Activated CD8-positive, alpha-beta memory T cell treated with anti-CD3 and anti-CD28 coated beads for 1 hour (primary cell): ENCODE data around the gene RAB33B.
"Not testable (repeated sequence)": the region's sequence is repeated elsewhere in the genome, so short reads cannot be mapped to it uniquely, and the experiment has no call there.

Experiments
- DNase-seq, 2 donors: peaks; one replicate each; pipeline ENCODE4 v3.0.0-alpha.2; 2020; ENCODE audit warnings: low read depth in 1 of 2; ENCODE audit errors: extremely low read depth in 1 of 2

The RAB33B gene

DNA sequence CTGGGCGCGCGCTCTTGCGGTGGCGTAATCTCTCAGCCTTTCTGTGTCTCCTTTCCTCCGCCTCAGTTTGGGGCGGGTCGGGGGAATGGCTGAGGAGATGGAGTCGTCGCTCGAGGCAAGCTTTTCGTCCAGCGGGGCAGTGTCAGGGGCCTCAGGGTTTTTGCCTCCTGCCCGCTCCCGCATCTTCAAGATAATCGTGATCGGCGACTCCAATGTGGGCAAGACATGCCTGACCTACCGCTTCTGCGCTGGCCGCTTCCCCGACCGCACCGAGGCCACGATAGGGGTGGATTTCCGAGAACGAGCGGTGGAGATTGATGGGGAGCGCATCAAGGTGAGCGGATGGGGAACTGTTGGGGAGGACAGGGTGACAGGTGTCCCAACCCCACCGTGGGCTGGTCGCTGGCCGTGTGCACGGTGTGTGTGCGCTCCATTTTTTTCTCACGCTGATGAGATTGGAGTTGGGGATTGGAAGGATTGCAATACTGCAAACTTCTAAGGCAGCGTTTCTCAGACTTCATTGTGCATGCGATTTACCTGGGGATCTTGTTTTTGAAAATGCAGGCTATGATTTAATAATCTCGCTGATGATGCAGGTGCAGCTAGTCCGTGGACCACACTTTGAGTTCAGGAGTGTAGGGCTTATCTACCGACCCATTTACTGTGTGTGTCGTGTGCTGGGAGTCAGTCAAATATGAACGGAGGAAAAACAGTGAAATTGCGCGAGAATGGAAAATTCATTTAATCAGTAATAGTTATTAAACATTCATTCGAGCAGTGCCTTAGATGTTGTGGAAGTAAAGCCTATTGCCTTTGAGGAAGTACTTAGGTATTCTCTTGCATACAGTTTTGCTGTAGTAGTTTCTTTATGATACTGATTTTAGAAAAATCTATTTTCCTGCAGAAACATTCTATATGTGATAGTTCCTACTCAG, at the start of gene RAB33B:
TSS of gene RAB33B (plus strand) at position 11 of the 935 bp plus-strand sequence. CDS start at position 86, 75 bp downstream.
- DNase-seq, result no peak

- DNase-seq, result no peak
Measured at GRCh38 chr4:139410312-139410711, 43.6 kb upstream of the RAB33B start.

DNA sequence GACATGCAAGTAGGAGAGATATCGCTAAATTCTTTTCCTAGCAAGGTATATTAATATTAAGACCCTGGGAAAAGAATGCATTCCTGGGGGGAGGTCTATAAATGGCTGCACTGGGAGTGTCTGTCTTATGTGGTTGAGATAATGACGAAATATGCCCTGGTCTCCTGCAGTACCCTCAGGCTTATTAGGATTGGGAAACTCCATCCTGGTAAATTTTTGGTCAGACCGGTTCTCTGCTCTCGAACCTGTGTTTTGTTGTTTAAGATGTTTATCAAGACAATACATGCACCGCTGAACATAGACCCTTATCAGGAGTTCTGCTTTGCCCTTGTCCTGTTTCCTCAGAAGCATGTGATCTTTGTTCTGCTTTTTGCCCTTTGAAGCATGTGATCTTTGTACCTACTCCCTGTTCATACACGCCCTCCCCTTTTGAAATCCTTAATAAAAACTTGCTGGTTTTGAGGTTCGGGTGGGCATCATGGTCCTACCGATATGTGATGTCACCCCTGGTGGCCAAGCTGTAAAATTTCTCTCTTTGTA, 39.2 kb upstream of the RAB33B start:
- DNase-seq, result not testable (repeated sequence)

DNA sequence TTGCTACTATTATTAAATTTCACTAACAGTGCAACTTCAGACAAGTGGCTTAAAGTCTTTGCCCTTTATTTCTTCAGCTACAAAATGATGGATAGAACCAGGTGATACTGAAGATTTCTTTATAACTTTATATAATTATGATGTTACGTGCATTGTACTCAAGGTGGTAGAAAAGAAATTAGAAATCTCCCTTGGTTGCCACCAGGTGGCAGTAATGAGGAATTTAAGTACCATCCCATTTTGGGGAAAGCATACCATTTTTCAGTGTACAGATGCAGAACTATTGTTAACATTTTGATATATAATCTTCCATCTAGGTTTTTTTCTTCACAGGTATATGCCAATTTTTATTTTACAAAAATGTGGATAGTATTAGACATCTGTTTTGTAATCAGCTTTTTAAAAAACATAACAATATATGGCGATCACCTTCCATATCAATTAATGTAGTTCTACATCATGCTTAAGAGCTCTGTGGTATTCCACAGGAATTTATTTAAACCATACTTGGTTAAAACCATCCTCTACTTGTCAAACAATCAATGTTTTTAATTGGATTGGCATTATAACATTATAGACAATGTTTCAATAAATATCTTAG, 37.7 kb upstream of the RAB33B start:
- no peak for DNase-seq

GRCh38 chr4:139419388-139419914, 34.5 kb upstream of the RAB33B start:
- DNase-seq, result no peak

- no peak for DNase-seq
Measured at GRCh38 chr4:139420652-139421051, 33.3 kb upstream of the RAB33B start.

DNA sequence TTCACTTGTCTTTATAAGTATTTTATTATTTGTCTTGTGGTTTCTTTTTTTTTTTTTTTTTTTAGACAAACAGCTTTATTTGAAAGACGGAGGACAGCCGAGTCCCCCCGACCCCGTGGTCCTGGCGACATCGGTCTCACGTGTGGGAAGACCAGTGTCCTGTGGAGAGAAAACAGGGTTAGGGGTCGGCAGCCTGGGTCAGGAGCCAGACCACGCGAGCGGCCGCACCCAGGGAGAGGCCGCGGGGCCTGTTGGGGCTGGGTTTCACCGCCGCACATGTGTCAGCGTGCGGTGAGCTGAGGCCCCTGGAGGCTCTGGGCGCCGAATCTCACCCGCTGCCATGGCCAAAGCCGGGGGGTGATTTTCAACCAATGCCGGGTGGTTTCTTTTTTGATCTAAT, 17.8 kb upstream of the RAB33B start:
- DNase-seq, result no peak

DNA sequence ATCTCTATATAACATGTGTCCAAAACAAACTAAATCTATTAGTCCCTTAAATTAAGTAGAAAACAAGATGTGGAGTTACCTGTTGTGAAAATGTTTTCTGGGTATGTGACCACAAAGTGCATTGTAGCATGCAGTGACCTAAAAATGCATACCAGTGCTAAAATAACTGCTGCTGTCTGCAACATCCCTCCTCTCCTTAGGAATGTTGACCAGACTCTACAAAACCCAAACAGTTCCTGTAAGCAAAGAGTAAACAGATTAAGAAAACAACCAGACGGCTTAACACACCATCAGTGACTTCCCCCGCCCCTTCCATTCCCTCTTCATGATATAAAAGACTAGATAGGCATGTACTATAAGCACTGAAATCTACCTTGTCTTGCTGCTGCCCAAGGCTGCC, 15.8 kb upstream of the RAB33B start:
- DNase-seq, result no peak

DNA sequence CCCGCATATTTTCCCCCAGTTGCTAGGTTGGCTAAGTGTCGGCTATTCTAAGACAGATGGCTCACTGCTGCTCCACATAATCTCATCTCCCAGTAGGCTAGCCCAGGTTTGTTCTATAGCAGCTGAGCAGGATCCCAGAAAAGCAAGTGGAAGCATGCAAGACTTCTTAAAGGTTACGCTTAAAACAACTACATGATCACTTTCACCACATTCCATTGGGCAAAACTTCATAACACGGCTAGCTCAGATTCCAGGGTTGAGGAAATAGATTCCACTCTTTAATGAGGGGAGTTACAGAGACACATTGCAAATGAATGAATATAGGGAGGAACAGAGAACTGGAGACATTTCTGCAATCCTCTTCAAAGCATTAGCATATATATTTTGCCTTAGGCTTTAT, 12.9 kb upstream of the RAB33B start:
- no peak for DNase-seq

- no peak for DNase-seq
Measured at GRCh38 chr4:139443661-139444060, 10.3 kb upstream of the RAB33B start.

DNA sequence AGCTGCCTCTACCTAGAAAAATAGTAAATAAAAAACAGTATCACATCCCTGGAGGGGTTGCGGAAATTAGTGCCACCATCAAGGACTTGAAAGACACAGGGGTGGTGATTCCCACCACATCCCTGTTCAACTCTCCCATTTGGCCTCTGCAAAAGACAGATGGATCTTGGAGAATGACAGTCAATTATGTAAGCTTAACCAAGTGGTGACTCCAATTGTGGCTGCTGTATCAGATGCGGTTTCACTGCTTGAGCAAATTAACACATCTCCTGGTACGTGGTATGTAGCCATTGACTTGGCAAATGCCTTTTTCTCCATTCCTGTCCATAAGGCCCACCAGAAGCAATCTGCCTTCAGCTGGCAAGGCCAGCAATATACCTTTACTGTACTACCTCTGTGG, 9.0 kb upstream of the RAB33B start:
- DNase-seq, result not testable (repeated sequence)

DNA sequence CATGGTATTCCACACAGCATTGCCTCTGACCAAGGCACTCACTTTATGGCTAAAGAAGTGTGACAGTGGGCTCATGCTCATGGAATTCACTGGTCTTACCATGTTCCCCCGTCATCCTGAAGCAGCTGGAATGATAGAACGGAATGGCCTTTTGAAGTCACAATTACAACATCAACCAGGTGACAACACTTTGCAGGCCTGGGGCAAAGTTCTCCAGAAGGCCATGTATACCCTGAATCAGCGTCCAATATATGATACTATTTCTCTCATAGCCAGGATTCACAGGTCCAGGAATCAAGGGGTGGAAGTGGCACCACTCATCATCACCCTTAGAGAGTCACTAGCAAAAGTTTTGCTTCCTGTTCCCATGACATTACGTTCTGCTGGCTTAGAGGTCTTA, 6.8 kb upstream of the RAB33B start:
- not testable (repeated sequence) for DNase-seq

DNA sequence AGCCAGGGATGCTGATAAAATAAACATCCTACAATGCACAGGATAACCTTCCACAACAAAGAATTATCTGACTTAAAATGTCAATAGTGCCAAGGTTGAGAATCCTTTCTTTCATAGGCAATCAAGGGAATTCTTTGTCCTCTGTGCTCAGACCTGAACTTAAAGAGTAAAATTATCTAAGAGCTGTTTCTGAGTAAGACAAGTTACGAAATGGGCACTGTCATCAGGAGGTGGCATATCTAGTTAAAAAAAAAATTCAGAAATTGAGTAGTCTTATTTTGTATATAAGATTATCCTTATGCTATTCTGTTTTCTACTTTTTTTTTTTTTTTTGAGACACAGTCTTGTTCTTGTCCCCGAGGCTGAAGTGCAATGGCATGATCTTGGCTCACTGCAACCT, 3.3 kb upstream of the RAB33B start:
- no peak for DNase-seq

- DNase-seq, result no peak
Measured at GRCh38 chr4:139451997-139452396, 1.9 kb upstream of the RAB33B start.

DNA sequence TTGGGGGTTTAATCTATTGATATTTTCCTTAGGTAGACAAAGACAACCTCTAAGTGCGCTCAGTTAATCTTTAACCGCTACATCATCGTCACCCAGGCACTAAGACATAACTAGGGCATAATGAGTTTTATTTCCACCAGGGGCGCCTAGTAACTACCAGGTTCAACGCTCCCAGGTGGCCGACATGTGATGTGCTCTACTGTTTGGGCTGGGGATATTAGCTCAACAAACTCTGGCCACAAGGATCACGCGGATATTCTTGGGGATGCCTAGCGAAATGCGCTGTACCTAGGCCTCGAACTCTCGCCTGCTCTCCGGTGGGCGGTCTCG, 915 bp upstream of the RAB33B start:
- DNase-seq, result peak in 1 of 2 donors; percentile 37

DNA sequence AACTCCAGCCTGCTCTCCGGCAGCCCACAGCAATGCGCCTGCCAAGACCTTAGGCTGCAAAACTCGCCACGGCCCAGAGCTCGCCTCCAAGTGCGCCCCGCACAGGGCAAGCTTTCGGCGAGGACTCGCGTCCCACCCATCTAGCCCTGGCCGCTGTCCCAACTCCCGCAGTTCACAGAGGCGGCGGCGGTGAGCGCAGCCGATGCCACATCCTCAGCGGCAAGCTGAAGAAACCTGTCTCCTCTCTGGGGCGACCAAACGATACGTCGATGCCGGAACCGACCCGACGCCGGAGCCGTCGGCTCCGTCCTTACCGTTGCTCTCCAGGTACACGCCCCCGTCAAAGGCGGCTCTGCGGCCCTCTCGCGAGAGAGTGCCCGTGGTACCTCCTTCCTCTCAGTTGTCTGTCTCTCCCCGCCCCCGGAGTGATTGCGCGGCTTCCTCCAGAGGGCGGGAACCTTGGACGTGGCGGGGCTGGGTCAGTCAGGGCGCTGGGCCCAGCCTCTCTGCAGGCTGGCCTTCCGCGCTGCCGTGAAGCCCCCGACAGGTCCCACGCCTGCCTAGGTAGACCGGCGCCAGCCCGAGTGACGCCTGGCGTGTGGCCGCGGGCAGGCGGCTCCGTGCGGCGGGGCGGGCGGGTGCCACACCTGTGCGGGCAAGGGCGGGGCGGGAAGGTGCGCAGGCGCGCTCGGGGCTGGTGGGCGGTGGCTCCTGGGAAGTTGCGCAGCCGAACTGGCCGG, 380 bp upstream of the RAB33B start:
- DNase-seq, result peak; percentile 91 to 93

GRCh38 chr4:139455126-139455538, 1.2 kb downstream of the RAB33B start:
- DNase-seq, result no peak

DNA sequence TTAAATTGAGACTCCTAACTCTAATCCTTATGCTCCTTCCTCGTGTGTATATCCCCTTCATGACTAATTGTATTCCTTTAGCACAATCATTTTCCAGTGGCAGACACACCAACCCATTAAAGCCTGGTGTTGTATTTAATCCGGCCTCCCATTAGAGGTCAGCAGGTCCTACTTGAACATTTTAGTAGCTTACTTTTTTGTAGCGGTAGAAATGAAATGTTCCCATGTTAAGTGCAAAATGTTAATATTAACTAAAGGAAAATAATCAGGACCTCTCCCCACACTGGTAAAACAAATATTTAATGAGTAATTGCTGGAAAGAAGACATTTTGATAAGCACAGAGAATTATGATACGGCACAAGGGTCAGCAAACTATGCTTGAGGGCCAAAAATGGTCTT, 3.4 kb downstream of the RAB33B start:
- no peak for DNase-seq

DNA sequence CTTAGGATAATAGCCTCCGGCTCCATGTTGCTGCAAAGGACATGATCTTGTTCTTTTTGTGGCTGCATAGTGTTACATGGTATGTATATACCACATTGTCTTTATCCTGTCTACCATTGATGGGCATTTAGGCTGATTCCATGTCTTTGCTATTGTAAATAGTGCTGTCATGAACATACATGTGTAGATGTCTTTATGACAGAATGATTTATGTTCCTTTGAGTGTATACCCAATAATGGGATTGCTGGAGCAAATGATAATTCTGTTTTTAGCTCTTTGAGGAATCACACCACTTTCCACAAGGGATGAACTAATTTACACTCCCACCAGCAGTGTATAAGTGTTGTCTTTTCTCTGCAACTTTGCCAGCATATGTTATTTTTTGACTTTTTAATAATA, 4.6 kb downstream of the RAB33B start:
- no peak for DNase-seq

- no peak for DNase-seq
Measured at GRCh38 chr4:139458999-139459398, 5.1 kb downstream of the RAB33B start.

GRCh38 chr4:139460565-139460964, 6.6 kb downstream of the RAB33B start:
- no peak for DNase-seq
